ENCODE measurements around the gene DMD.

GRCh38 chrX:33204889-33205288, 6.5 kb downstream of the DMD start:
- TF ChIP-seq CTCF (IDR thresholded peaks at IDR 0.05) (no peak), POLR2A (IDR thresholded peaks at IDR 0.05) (no peak)
